CD8-positive, alpha-beta memory T cell (primary cell): ENCODE data around the gene SHMT2. TPM values are rescaled to one million over a fixed set of nuclear protein-coding genes. Genes with fewer than 3 reads are reported as not detected.

Source experiments
- polyA plus RNA-seq: library from polyadenylated mRNA; unstranded; fragments of 300-500 nt; fragmentation: Illumina TruSeq; gene quantifications from one replicate; pipeline ENCODE4 v1.2.3, GENCODE V29; 2021
- total RNA-seq, 2 experiments: library from RNA; stranded (reverse); gene quantifications; one replicate each; pipeline ENCODE4 v1.2.3, GENCODE V29; 2021

SHMT2 gene
- total and polyA plus RNA-seq, 3 experiments from 2014 or later, result 34.7 to 352 (median 349) TPM

Other genes starting within 250 kb of the SHMT2 start
- gene ZBTB39, start 223.2 kb upstream of the SHMT2 start, total RNA-seq, result 1 to 10 TPM; 9.1 to 9.3 TPM
- gene ZBTB39, start 223.2 kb upstream of the SHMT2 start, polyA plus RNA-seq, result 2.0 TPM
- not detected for gene TAC3, start 213.2 kb upstream of the SHMT2 start, total RNA-seq
- gene TAC3, start 213.2 kb upstream of the SHMT2 start, polyA plus RNA-seq, result not detected
- gene MYO1A, start 179.6 kb upstream of the SHMT2 start, total RNA-seq, result under 1 TPM; 0.51 to 0.70 TPM
- gene MYO1A, start 179.6 kb upstream of the SHMT2 start, polyA plus RNA-seq, result 0.40 TPM
- gene NEMP1, start 150.9 kb upstream of the SHMT2 start, total RNA-seq, result 10 to 100 TPM; 50.5 to 50.9 TPM
- gene NEMP1, start 150.9 kb upstream of the SHMT2 start, polyA plus RNA-seq, result 3.8 TPM
- gene NAB2, start 140.6 kb upstream of the SHMT2 start, total RNA-seq, result 10 to 100 TPM; 37.7 to 40.1 TPM
- gene NAB2, start 140.6 kb upstream of the SHMT2 start, polyA plus RNA-seq, result 1.6 TPM
- 100 to 1,000 TPM; 262 to 265 TPM for gene STAT6, start 118.3 kb upstream of the SHMT2 start, total RNA-seq
- 82.8 TPM for gene STAT6, start 118.3 kb upstream of the SHMT2 start, polyA plus RNA-seq
- 1 to 10 TPM; 2.3 to 2.5 TPM for gene LRP1, start 101.2 kb upstream of the SHMT2 start, total RNA-seq
- gene LRP1, start 101.2 kb upstream of the SHMT2 start, polyA plus RNA-seq, result 0.29 TPM
- gene LRP1-AS, start 82.1 kb upstream of the SHMT2 start, total RNA-seq, result not detected
- not detected for gene LRP1-AS, start 82.1 kb upstream of the SHMT2 start, polyA plus RNA-seq
- gene NXPH4, start 12.9 kb upstream of the SHMT2 start, total RNA-seq, result under 1 TPM; 0.22 to 0.47 TPM
- not detected for gene NXPH4, start 12.9 kb upstream of the SHMT2 start, polyA plus RNA-seq
- gene STAC3, start 21.5 kb downstream of the SHMT2 start, total RNA-seq, result 1 to 10 TPM in 1 of 2 experiments, under 1 TPM in 1; 0.96 to 1.4 TPM
- not detected for gene STAC3, start 21.5 kb downstream of the SHMT2 start, polyA plus RNA-seq
- gene R3HDM2, start 201.3 kb downstream of the SHMT2 start, total RNA-seq, result 10 to 100 TPM; 28.2 to 36.8 TPM
- 15.1 TPM for gene R3HDM2, start 201.3 kb downstream of the SHMT2 start, polyA plus RNA-seq
- gene INHBC, start 205.1 kb downstream of the SHMT2 start, total RNA-seq, result under 1 TPM; 0.11 TPM
- not detected for gene INHBC, start 205.1 kb downstream of the SHMT2 start, polyA plus RNA-seq
- under 1 TPM; 0.38 to 0.61 TPM for gene INHBE, start 225.6 kb downstream of the SHMT2 start, total RNA-seq
- gene INHBE, start 225.6 kb downstream of the SHMT2 start, polyA plus RNA-seq, result not detected
- gene GLI1, start 230.1 kb downstream of the SHMT2 start, total RNA-seq, result under 1 TPM; 0.55 to 0.75 TPM
- gene GLI1, start 230.1 kb downstream of the SHMT2 start, polyA plus RNA-seq, result 0.32 TPM